Suprapubic skin (tissue), 4 donors: ENCODE results near the gene RTP5. TPM values are rescaled to one million over a fixed set of nuclear protein-coding genes. Genes with fewer than 3 reads are reported as not detected.
"Not testable (repeated sequence)": the region's sequence is repeated elsewhere in the genome, so short reads cannot be mapped to it uniquely, and the experiment has no call there.

Experiments used
- DNase-seq, 2 donors: peaks; one replicate each; pipeline ENCODE4 v3.0.0-alpha.2; 2019; ENCODE audit warnings: low spot score in 2 of 2
- H3K27ac ChIP-seq: fragments of 200-600 bp; sonication (generic); one replicate; pipeline ENCODE4 v1.5.1; 2019
- H3K27me3 ChIP-seq: fragments of 200-600 bp; sonication (generic); one replicate; pipeline ENCODE4 v1.5.1; 2019
- H3K36me3 ChIP-seq: fragments of 200-600 bp; sonication (generic); one replicate; pipeline ENCODE4 v1.5.1; 2019
- H3K4me1 ChIP-seq: fragments of 200-600 bp; sonication (generic); one replicate; pipeline ENCODE4 v1.5.1; 2019
- H3K4me3 ChIP-seq: fragments of 200-600 bp; sonication (generic); one replicate; pipeline ENCODE4 v1.5.1; 2019; ENCODE audit warnings: mild to moderate bottlenecking
- H3K9me3 ChIP-seq: fragments of 200-600 bp; sonication (generic); one replicate; pipeline ENCODE4 v1.5.1; 2019
- CTCF ChIP-seq, 2 donors: fragments of 200-600 bp in 1 of 2; fragments of 450-650 bp in 1 of 2; sonication (generic) in 1 of 2; IDR thresholded peaks; one replicate each; pipeline ENCODE4 v1.5.1; 2016 to 2019; ENCODE audit warnings: antibody characterized with exemption in 2 of 2, mild to moderate bottlenecking in 1 of 2, moderate library complexity in 1 of 2
- EP300 ChIP-seq: sonication (generic); formaldehyde crosslinking; IDR thresholded peaks from one replicate; pipeline ENCODE4 v1.6.1; 2017; ENCODE audit warnings: antibody characterized with exemption
- POLR2A ChIP-seq, 2 donors: fragments of 450-650 bp; IDR thresholded peaks; one replicate each; pipeline ENCODE4 v1.6.1; 2017; ENCODE audit warnings: antibody characterized with exemption in 2 of 2, mild to moderate bottlenecking in 2 of 2, moderate library complexity in 2 of 2
- POLR2AphosphoS5 ChIP-seq, 3 donors: sonication (generic); formaldehyde crosslinking; IDR thresholded peaks; one replicate each; pipeline ENCODE4 v1.6.1; 2017; ENCODE audit warnings: antibody characterized with exemption in 3 of 3
- WGBS: methylation state at CpG from one replicate; pipeline ENCODE4 v1.1.5; 2018; 5-methylcytosine and 5-hydroxymethylcytosine counted together
- total RNA-seq, 4 donors: library from RNA; depleted of rRNA; stranded (reverse); fragments of >200 nt; gene quantifications; one replicate each; pipeline ENCODE4 v1.1.0, GENCODE V29; 2016

The RTP5 gene
- total RNA-seq, 4 donors from 2014 or later: not detected

- H3K27ac ChIP-seq: no peak overlapping the region
- no peaks in the 10 kb centered on the region for H3K27me3 ChIP-seq
- no peaks in the 10 kb centered on the region for H3K9me3 ChIP-seq
- no peak for DNase-seq
- WGBS: 94% methylated on average over 4 of the region's 4 CpGs
- H3K36me3 ChIP-seq: no peaks in the 10 kb centered on the region
- no peaks in the 10 kb centered on the region for H3K4me1 ChIP-seq
- no peak overlapping the region for H3K4me3 ChIP-seq
- TF ChIP-seq POLR2A (IDR thresholded peaks at IDR 0.05): no peak
- no peak for TF ChIP-seq EP300
- no peak for TF ChIP-seq POLR2AphosphoS5 (IDR thresholded peaks at IDR 0.05)
- no peak for TF ChIP-seq CTCF (IDR thresholded peaks at IDR 0.05)
Observed at GRCh38 chr2:241913703-241914102, 44.2 kb downstream of the RTP5 start.

- no peaks in the 10 kb centered on the region for H3K4me1 ChIP-seq
- WGBS: 93% methylated on average over 11 of the region's 13 CpGs
- DNase-seq: no peak
- H3K36me3 ChIP-seq: no peaks in the 10 kb centered on the region
- TF ChIP-seq POLR2A (IDR thresholded peaks at IDR 0.05) (no peak), POLR2AphosphoS5 (IDR thresholded peaks at IDR 0.05) (no peak), CTCF (IDR thresholded peaks at IDR 0.05) (no peak), EP300 (no peak)
- H3K27ac ChIP-seq: no peak overlapping the region
- H3K9me3 ChIP-seq: no peaks in the 10 kb centered on the region
- H3K27me3 ChIP-seq: no peaks in the 10 kb centered on the region
- no peak overlapping the region for H3K4me3 ChIP-seq
Observed at GRCh38 chr2:241914542-241914941, 45.0 kb downstream of the RTP5 start.

GRCh38 chr2:241921631-241922030 lies 52.1 kb downstream of the RTP5 start:
- not testable (repeated sequence) for H3K27ac ChIP-seq, H3K9me3 ChIP-seq, H3K4me3 ChIP-seq, H3K4me1 ChIP-seq, H3K27me3 ChIP-seq, H3K36me3 ChIP-seq, DNase-seq
- 89% methylated on average over 3 of the region's 9 CpGs for WGBS

GRCh38 chr2:241922411-241922810 lies 52.9 kb downstream of the RTP5 start:
- TF ChIP-seq POLR2AphosphoS5 (IDR thresholded peaks at IDR 0.05): no peak
- TF ChIP-seq POLR2A (IDR thresholded peaks at IDR 0.05): no peak
- TF ChIP-seq EP300: no peak
- TF ChIP-seq CTCF (IDR thresholded peaks at IDR 0.05): no peak
- DNase-seq: no peak
- no peaks in the 10 kb centered on the region for H3K9me3 ChIP-seq

GRCh38 chr2:241922816-241923601 lies 53.5 kb downstream of the RTP5 start:
- not testable (repeated sequence) for H3K4me3 ChIP-seq, DNase-seq, H3K36me3 ChIP-seq, H3K27me3 ChIP-seq, H3K4me1 ChIP-seq, H3K9me3 ChIP-seq, H3K27ac ChIP-seq
- 78% methylated on average over 2 of the region's 13 CpGs for WGBS

More at GRCh38 chr2:241922411-241922810, 52.9 kb downstream of the RTP5 start:
- Histone ChIP-seq H3K4me1 (no peaks in the 10 kb centered on the region), H3K36me3 (no peaks in the 10 kb centered on the region), H3K4me3 (no peak overlapping the region), H3K27ac (no peak overlapping the region), H3K27me3 (no peaks in the 10 kb centered on the region)
- 84% methylated on average over 4 of the region's 9 CpGs for WGBS

Other genes starting within 250 kb of the RTP5 start
- 10 to 100 TPM; 46.4 to 56.2 (median 51.2) TPM for gene THAP4, start 232.6 kb upstream of the RTP5 start, total RNA-seq
- 100 to 1,000 TPM in 1 of 4 donors, 10 to 100 TPM in 3; 50.5 to 173 (median 88.0) TPM for gene ATG4B, start 232.0 kb upstream of the RTP5 start, total RNA-seq
- 10 to 100 TPM; 14.6 to 29.1 (median 18.2) TPM for gene DTYMK, start 182.9 kb upstream of the RTP5 start, total RNA-seq
- gene ING5, start 167.7 kb upstream of the RTP5 start, total RNA-seq: 10 to 100 TPM; 32.1 to 94.9 (median 46.4) TPM
- 100 to 1,000 TPM in 1 of 4 donors, 10 to 100 TPM in 3; 37.7 to 160 (median 62.2) TPM for gene D2HGDH, start 135.1 kb upstream of the RTP5 start, total RNA-seq
- not detected for gene GAL3ST2, start 92.9 kb upstream of the RTP5 start, total RNA-seq
- gene NEU4, start 60.5 kb upstream of the RTP5 start, total RNA-seq: under 1 TPM in 2 of 4 donors, not detected in 2; 0.21 to 0.70 TPM
- gene PDCD1, start 10.8 kb upstream of the RTP5 start, total RNA-seq: not detected